Hepatocyte (in vitro differentiated cells): ENCODE measurements around the gene KDM1B. TPM values are rescaled to one million over a fixed set of nuclear protein-coding genes. Genes with fewer than 3 reads are reported as not detected.

Experiments
- DNase-seq: peaks from one replicate; pipeline ENCODE4 v3.0.0-alpha.2; 2016; ENCODE audit warnings: low spot score
- H2AFZ ChIP-seq: fragments of 200-600 bp; sonication (generic); 2 replicates; pipeline ENCODE4 v1.6.0; 2016; ENCODE audit warnings: antibody characterized with exemption, mild to moderate bottlenecking
- H3K27ac ChIP-seq: fragments of 200-600 bp; sonication (generic); 2 replicates; pipeline ENCODE4 v1.5.1; 2016; ENCODE audit warnings: mild to moderate bottlenecking
- H3K27me3 ChIP-seq: fragments of 200-600 bp; sonication (generic); 2 replicates; pipeline ENCODE4 v1.6.1; 2016
- H3K36me3 ChIP-seq: fragments of 200-600 bp; sonication (generic); replicated peaks from 2 replicates; pipeline ENCODE4 v1.5.1; 2016; ENCODE audit warnings: low read depth; ENCODE audit not compliant: insufficient read depth
- H3K4me1 ChIP-seq: fragments of 200-600 bp; sonication (generic); 2 replicates; pipeline ENCODE4 v1.5.1; 2016; ENCODE audit warnings: mild to moderate bottlenecking, moderate library complexity; ENCODE audit not compliant: insufficient read depth
- H3K4me2 ChIP-seq: fragments of 200-600 bp; sonication (generic); 2 replicates; pipeline ENCODE4 v1.6.0; 2016
- H3K4me3 ChIP-seq: fragments of 200-600 bp; sonication (generic); 2 replicates; pipeline ENCODE4 v1.5.1; 2016; ENCODE audit warnings: mild to moderate bottlenecking
- H3K79me2 ChIP-seq: fragments of 200-600 bp; sonication (generic); 2 replicates; pipeline ENCODE4 v1.6.0; 2017; ENCODE audit warnings: mild to moderate bottlenecking
- H3K9me2 ChIP-seq: fragments of 200-600 bp; sonication (generic); replicated peaks from 2 replicates; pipeline ENCODE4 v1.6.0; 2017; ENCODE audit warnings: mild to moderate bottlenecking; ENCODE audit not compliant: insufficient read depth
- H3K9me3 ChIP-seq: fragments of 200-600 bp; sonication (generic); 2 replicates; pipeline ENCODE4 v1.5.1; 2016; ENCODE audit warnings: low read depth, mild to moderate bottlenecking
- H4K20me1 ChIP-seq: fragments of 200-600 bp; sonication (generic); 2 replicates; pipeline ENCODE4 v1.6.0; 2016; ENCODE audit warnings: mild to moderate bottlenecking; ENCODE audit not compliant: insufficient read depth, poor library complexity, severe bottlenecking
- EZH2 ChIP-seq: fragments of 200-600 bp; sonication (generic); IDR thresholded peaks from 2 replicates; pipeline ENCODE4 v1.6.1; 2016; ENCODE audit warnings: antibody characterized with exemption, mild to moderate bottlenecking, borderline replicate concordance
- EZH2phosphoT487 ChIP-seq: fragments of 200-600 bp; sonication (generic); IDR thresholded peaks from one replicate; pipeline ENCODE4 v1.6.1; 2018; ENCODE audit warnings: antibody characterized with exemption, mild to moderate bottlenecking, low read depth, moderate library complexity; ENCODE audit not compliant: unreplicated experiment, severe bottlenecking
- WGBS: methylation state at CpG from one replicate; pipeline ENCODE4 v1.1.6; 2016; ENCODE audit warnings: low lambda C conversion rate; ENCODE audit errors: missing lambda C conversion rate; 5-methylcytosine and 5-hydroxymethylcytosine counted together
- polyA plus RNA-seq: library from polyadenylated mRNA; unstranded; fragments of >200 nt; fragmentation: Nextera tagmentation; extraction: Ambion mirVana; gene quantifications from 2 replicates; pipeline ENCODE4 v1.2.1, GENCODE V29; 2016
- total RNA-seq: library from RNA; depleted of rRNA; stranded (reverse); fragments of >200 nt; gene quantifications from 2 replicates; pipeline ENCODE4 v1.2.3, GENCODE V29; 2014
- TF ChIP-seq, protein P1 (sequence below): fragments of 200-600 bp; sonication (generic); IDR thresholded peaks from 2 replicates; pipeline ENCODE4 v1.5.1; 2016; ENCODE audit warnings: antibody characterized with exemption, mild to moderate bottlenecking; ENCODE audit not compliant: poor library complexity

The KDM1B gene
- total and polyA plus RNA-seq, 2 experiments from 2014 or later, result 5.9 to 9.1 TPM

DNA sequence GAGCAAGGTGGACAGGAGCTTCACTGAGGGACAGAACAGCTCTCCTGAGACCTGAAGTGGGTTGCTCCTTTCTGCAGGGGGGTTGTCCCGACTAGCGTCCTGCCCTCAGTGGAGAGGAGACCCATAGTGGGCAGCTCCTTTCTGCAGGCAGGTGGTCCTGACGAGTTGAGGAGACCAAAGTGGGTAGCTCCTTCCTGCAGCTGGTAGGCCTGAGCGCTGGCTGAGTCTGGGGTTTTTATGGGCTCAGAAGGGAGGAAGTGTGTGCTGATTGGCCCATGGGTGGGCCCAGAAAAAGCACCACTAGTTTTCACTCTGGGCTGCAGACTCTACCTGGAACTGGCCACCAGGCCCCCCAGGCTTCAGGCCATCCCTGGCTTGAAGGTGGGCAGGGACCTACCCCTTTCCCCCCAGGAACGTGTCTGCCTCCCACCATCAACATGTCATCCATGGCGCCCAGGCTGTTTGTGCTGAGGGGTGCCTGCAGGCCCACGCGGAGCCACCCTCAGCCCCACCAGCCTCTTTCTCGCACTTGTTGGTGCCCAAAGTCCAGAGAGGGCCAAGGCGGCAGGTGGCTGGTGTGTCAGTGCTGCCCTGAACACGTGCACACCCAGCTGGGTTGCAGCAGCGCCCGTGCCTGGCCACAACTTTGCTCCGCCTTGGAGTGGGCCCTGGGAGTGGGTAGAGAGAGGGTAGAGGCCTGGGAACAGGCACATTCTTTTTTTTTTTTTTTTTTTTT is 110.7 kb downstream of the KDM1B start:
- Histone ChIP-seq H3K4me1 (peaks cover 9% of the 10 kb centered on the region), H2AFZ (peak overlapping the region; percentile 79), H3K27me3 (peaks cover 7% of the 10 kb centered on the region), H4K20me1 (peaks cover 18% of the 10 kb centered on the region), H3K9me3 (no peaks in the 10 kb centered on the region), H3K36me3 (no peaks in the 10 kb centered on the region), H3K4me2 (no peak overlapping the region), H3K79me2 (peaks cover 30% of the 10 kb centered on the region), H3K4me3 (no peak overlapping the region), H3K27ac (no peak overlapping the region), H3K9me2 (no peaks in the 10 kb centered on the region)
- TF ChIP-seq, protein P1, sequence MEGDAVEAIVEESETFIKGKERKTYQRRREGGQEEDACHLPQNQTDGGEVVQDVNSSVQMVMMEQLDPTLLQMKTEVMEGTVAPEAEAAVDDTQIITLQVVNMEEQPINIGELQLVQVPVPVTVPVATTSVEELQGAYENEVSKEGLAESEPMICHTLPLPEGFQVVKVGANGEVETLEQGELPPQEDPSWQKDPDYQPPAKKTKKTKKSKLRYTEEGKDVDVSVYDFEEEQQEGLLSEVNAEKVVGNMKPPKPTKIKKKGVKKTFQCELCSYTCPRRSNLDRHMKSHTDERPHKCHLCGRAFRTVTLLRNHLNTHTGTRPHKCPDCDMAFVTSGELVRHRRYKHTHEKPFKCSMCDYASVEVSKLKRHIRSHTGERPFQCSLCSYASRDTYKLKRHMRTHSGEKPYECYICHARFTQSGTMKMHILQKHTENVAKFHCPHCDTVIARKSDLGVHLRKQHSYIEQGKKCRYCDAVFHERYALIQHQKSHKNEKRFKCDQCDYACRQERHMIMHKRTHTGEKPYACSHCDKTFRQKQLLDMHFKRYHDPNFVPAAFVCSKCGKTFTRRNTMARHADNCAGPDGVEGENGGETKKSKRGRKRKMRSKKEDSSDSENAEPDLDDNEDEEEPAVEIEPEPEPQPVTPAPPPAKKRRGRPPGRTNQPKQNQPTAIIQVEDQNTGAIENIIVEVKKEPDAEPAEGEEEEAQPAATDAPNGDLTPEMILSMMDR, result no peak
- TF ChIP-seq EZH2 (no peak), EZH2phosphoT487 (no peak)
- WGBS, result 90% methylated on average over 14 of the region's 14 CpGs
- no peak for DNase-seq

DNA sequence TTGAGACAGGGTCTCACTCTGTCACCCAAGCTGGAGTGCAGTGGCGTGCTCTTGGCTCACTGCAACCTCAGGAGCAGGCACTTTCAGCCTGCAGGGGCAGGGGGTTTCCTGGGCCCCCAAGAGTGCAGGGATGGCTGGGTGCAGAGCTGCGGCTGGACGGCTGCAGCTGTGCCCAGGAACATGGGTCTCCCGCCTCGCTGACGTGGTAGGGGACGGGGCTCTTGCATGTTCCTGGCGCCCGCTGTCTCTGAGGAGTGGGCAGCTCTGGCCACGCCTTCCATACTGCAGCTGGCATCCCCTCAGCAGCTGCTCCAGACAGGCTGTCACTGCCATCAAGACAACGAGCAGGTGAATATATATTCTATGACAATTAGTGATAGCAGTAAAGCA is 111.3 kb downstream of the KDM1B start:
- WGBS, result 89% methylated on average over 10 of the region's 11 CpGs
- H3K4me1 ChIP-seq, result peaks cover 9% of the 10 kb centered on the region
- no peaks in the 10 kb centered on the region for H3K9me2 ChIP-seq

DNA sequence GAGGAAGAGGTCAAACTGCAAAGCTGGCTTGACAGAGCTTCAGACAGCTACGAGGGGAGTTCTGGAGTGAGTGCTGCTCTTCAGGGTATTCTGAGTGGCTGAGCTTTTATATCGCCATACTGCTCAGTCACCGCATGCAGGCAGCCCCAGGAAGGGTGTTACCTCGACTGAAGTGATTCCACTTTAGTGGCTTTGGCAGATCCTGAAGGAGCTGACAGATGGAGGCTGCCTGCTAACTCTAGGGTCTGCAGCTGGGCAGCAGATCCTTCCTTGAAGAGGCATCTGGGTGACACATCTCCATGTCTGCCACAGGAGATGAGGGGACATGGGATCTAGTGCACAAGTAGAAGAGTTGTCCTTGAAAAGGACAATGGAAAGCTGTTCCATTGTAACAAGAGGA is 112.8 kb downstream of the KDM1B start:
- no peaks in the 10 kb centered on the region for H3K36me3 ChIP-seq
- no peak overlapping the region for H3K4me3 ChIP-seq
- H3K4me1 ChIP-seq, result no peaks in the 10 kb centered on the region
- H4K20me1 ChIP-seq, result peaks cover 3% of the 10 kb centered on the region
- no peaks in the 10 kb centered on the region for H3K9me3 ChIP-seq
- DNase-seq, result no peak
- no peaks in the 10 kb centered on the region for H3K9me2 ChIP-seq
- H3K4me2 ChIP-seq, result no peak overlapping the region
- H3K27me3 ChIP-seq, result peaks cover 7% of the 10 kb centered on the region
- H2AFZ ChIP-seq, result no peak overlapping the region
- H3K79me2 ChIP-seq, result peaks cover 9% of the 10 kb centered on the region
- no peak for TF ChIP-seq EZH2phosphoT487
- TF ChIP-seq, protein P1, result no peak
- TF ChIP-seq EZH2, result no peak
- WGBS, result 72% methylated on average over 4 of the region's 4 CpGs
- H3K27ac ChIP-seq, result no peak overlapping the region

More for the DNA sequence above, 111.3 kb downstream of the KDM1B start:
- H4K20me1 ChIP-seq, result peaks cover 14% of the 10 kb centered on the region
- peaks cover 24% of the 10 kb centered on the region for H3K79me2 ChIP-seq
- no peak for TF ChIP-seq EZH2
- TF ChIP-seq, protein P1, result no peak
- H3K4me3 ChIP-seq, result no peak overlapping the region
- H3K36me3 ChIP-seq, result no peaks in the 10 kb centered on the region
- DNase-seq, result no peak
- no peak overlapping the region for H3K4me2 ChIP-seq
- no peaks in the 10 kb centered on the region for H3K9me3 ChIP-seq
- H2AFZ ChIP-seq, result no peak overlapping the region
- peaks cover 7% of the 10 kb centered on the region for H3K27me3 ChIP-seq
- H3K27ac ChIP-seq, result no peak overlapping the region

DNA sequence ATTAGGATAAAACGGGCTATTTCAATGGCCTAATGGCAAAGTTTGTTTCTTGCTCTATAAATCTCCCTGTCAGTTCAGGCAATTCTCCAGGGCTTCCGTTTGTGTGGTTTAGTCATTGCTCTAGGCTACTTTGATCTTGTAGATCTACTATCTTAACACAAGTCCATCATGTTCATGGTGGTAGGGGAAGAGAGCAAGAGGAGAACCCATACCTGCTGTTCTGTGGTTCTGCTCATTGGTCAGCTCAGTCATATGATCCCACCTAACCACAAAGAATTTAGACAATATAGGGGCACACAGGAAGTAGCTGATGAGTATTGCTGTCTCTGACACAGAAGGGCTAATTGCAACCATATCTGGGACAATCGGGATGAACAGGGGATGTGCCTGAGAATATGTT is 114.0 kb downstream of the KDM1B start:
- no peak for DNase-seq

More for the DNA sequence above, 114.0 kb downstream of the KDM1B start:
- no peak overlapping the region for H3K4me3 ChIP-seq
- 56% methylated on average over 3 of the region's 3 CpGs for WGBS
- H3K27ac ChIP-seq, result no peak overlapping the region
- TF ChIP-seq, protein P1, result no peak
- TF ChIP-seq EZH2phosphoT487 (no peak), EZH2 (no peak)
- no peak overlapping the region for H3K4me2 ChIP-seq
- no peaks in the 10 kb centered on the region for H4K20me1 ChIP-seq
- no peaks in the 10 kb centered on the region for H3K79me2 ChIP-seq
- H3K9me2 ChIP-seq, result no peaks in the 10 kb centered on the region
- H3K36me3 ChIP-seq, result no peaks in the 10 kb centered on the region
- H3K27me3 ChIP-seq, result peaks cover 7% of the 10 kb centered on the region
- no peaks in the 10 kb centered on the region for H3K4me1 ChIP-seq
- H3K9me3 ChIP-seq, result no peaks in the 10 kb centered on the region
- no peak overlapping the region for H2AFZ ChIP-seq
